Esophagus muscularis mucosa (tissue), 4 donors: ENCODE measurements around the gene C16orf54. TPM values are rescaled to one million over a fixed set of nuclear protein-coding genes. Genes with fewer than 3 reads are reported as not detected.
A peak's percentile ranks its signal among the peaks of the same experiment; 100 is the strongest.

Source experiments
- DNase-seq: peaks from one replicate; pipeline ENCODE4 v3.0.0-alpha.2; 2017; ENCODE audit errors: extremely low spot score
- H3K27ac ChIP-seq, 4 donors: fragments of 200-600 bp; sonication (generic); replicated peaks in 1 of 4; 1 replicate in 3 of 4; 2 replicates in 1 of 4; pipeline ENCODE4 v1.5.1; 2016 to 2019; ENCODE audit warnings: mild to moderate bottlenecking in 1 of 4
- H3K27me3 ChIP-seq, 4 donors: fragments of 200-600 bp; sonication (generic); one replicate each; pipeline versions ENCODE4 v1.5.1 to v1.6.0; 2016 to 2019
- H3K36me3 ChIP-seq, 4 donors: fragments of 200-600 bp; sonication (generic); one replicate each; pipeline ENCODE4 v1.5.1; 2016 to 2019
- H3K4me1 ChIP-seq, 4 donors: fragments of 200-600 bp; sonication (generic); one replicate each; pipeline ENCODE4 v1.5.1; 2016 to 2019
- H3K4me3 ChIP-seq, 4 donors: fragments of 200-600 bp; sonication (generic); 1 replicate in 2 of 4; 2 replicates in 2 of 4; pipeline ENCODE4 v1.5.1; 2016 to 2019; ENCODE audit warnings: mild to moderate bottlenecking in 4 of 4, moderate library complexity in 1 of 4
- H3K9me3 ChIP-seq, 4 donors: fragments of 200-600 bp; sonication (generic); 1 replicate in 3 of 4; 2 replicates in 1 of 4; pipeline ENCODE4 v1.5.1; 2016 to 2019
- CTCF ChIP-seq, 3 experiments: fragments of 200-600 bp in 2 of 3; fragments of 450-650 bp in 1 of 3; sonication (generic) in 2 of 3; IDR thresholded peaks; one replicate each; pipeline ENCODE4 v1.5.1; 2017 to 2019; ENCODE audit warnings: antibody characterized with exemption in 3 of 3, mild to moderate bottlenecking in 2 of 3, moderate library complexity in 1 of 3
- EP300 ChIP-seq: sonication (generic); formaldehyde crosslinking; IDR thresholded peaks from one replicate; pipeline ENCODE4 v1.6.1; 2017; ENCODE audit warnings: antibody characterized with exemption
- POLR2A ChIP-seq: fragments of 450-650 bp; IDR thresholded peaks from one replicate; pipeline ENCODE4 v1.6.1; 2017; ENCODE audit warnings: antibody characterized with exemption, moderate library complexity, mild to moderate bottlenecking, low read depth
- POLR2AphosphoS5 ChIP-seq, 2 donors: sonication (generic); formaldehyde crosslinking; IDR thresholded peaks; one replicate each; pipeline ENCODE4 v1.6.1; 2017; ENCODE audit warnings: antibody characterized with exemption in 2 of 2
- WGBS: methylation state at CpG from one replicate; pipeline ENCODE4 v1.1.5; 2018; 5-methylcytosine and 5-hydroxymethylcytosine counted together
- intact Hi-C: fragments of 100-400 bp; cut with DNase I; formaldehyde crosslinking; loops from one replicate; pipeline ENCODE4 v1.15.1; 2023
- total RNA-seq, 4 donors: library from RNA; depleted of rRNA; stranded (reverse); fragments of >200 nt; gene quantifications; one replicate each; pipeline versions ENCODE4 v1.1.0 to v1.2.1, GENCODE V29; 2016

C16orf54 gene
- total RNA-seq, 4 donors from 2014 or later, result 1.3 to 2.5 (median 1.8) TPM

- no peaks in the 10 kb centered on the region for H3K36me3 ChIP-seq
- intact Hi-C loops, result loop anchor here (10.0 kb wide), 1 partner anchor 54 kb away; no protein-coding TSS in a partner anchor
- no peak for TF ChIP-seq EP300
- no peak for TF ChIP-seq CTCF (IDR thresholded peaks at IDR 0.05)
- no peak for TF ChIP-seq POLR2A
- TF ChIP-seq POLR2AphosphoS5 (IDR thresholded peaks at IDR 0.05), result no peak
- H3K4me3 ChIP-seq, result no peak overlapping the region
- no peaks in the 10 kb centered on the region for H3K9me3 ChIP-seq
- H3K27ac ChIP-seq, result no peak overlapping the region
- peaks cover 0 to 54% (median 0%) of the 10 kb centered on the region in 4 donors for H3K27me3 ChIP-seq
- peaks cover 0 to 5% (median 2%) of the 10 kb centered on the region in 4 donors for H3K4me1 ChIP-seq
- no peak for DNase-seq
- 76% methylated on average over 7 of the region's 7 CpGs for WGBS
Measured at GRCh38 chr16:29730649-29731048, 15.1 kb downstream of the C16orf54 start.

GRCh38 chr16:29729116-29729521 is 16.7 kb downstream of the C16orf54 start:
- WGBS, result 40% methylated on average over 6 of the region's 6 CpGs
- Histone ChIP-seq H3K9me3 (no peaks in the 10 kb centered on the region), H3K27me3 (peaks cover 0 to 43% (median 2%) of the 10 kb centered on the region in 4 donors), H3K27ac (no peak overlapping the region), H3K4me3 (no peak overlapping the region), H3K4me1 (peaks cover 0 to 5% (median 2%) of the 10 kb centered on the region in 4 donors), H3K36me3 (no peaks in the 10 kb centered on the region)
- DNase-seq, result no peak
- intact Hi-C loops, result no loop called here
- TF ChIP-seq EP300 (no peak), CTCF (IDR thresholded peaks at IDR 0.05) (peak; percentile 31 to 53 (median 43))

DNA sequence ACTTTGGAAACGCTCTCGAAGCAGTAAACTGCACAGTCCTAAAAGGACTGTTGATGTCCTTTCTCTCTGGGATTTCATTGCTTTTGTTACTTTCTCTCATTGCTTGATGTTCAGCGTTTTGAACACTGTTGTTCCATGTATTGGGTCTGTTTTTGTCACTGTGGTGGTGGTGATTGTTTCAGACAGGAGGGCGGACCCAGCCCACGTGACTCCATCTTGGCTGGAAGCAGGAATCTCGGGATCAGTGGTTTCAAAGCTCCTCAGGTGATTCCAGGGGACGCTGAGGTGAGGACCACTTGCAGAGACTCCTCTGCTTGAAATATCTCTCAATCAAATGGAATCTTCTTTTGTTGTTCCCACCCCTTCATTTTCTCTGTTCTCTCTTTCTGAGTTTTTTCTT is 18.3 kb downstream of the C16orf54 start:
- H3K27ac ChIP-seq, result no peak overlapping the region
- no peak overlapping the region for H3K4me3 ChIP-seq
- H3K9me3 ChIP-seq, result no peaks in the 10 kb centered on the region
- intact Hi-C loops, result no loop called here
- no peaks in the 10 kb centered on the region for H3K36me3 ChIP-seq
- TF ChIP-seq POLR2AphosphoS5 (IDR thresholded peaks at IDR 0.05) (no peak), CTCF (IDR thresholded peaks at IDR 0.05) (no peak)
- no peak for DNase-seq
- peaks cover 0 to 5% (median 2%) of the 10 kb centered on the region in 4 donors for H3K4me1 ChIP-seq
- 85% methylated on average over 7 of the region's 7 CpGs for WGBS
- peaks cover 0 to 27% (median 2%) of the 10 kb centered on the region in 4 donors for H3K27me3 ChIP-seq

- Histone ChIP-seq H3K4me1 (peaks cover 0 to 5% (median 2%) of the 10 kb centered on the region in 4 donors), H3K9me3 (no peaks in the 10 kb centered on the region), H3K4me3 (no peak overlapping the region), H3K36me3 (no peaks in the 10 kb centered on the region), H3K27ac (no peak overlapping the region), H3K27me3 (peaks cover 0 to 27% (median 2%) of the 10 kb centered on the region in 4 donors)
- intact Hi-C loops, result no loop called here
- WGBS, result 86% methylated on average over 9 of the region's 9 CpGs
- no peak for DNase-seq
- TF ChIP-seq EP300, result no peak
- no peak for TF ChIP-seq CTCF (IDR thresholded peaks at IDR 0.05)
- no peak for TF ChIP-seq POLR2A
- no peak for TF ChIP-seq POLR2AphosphoS5 (IDR thresholded peaks at IDR 0.05)
Measured at GRCh38 chr16:29726845-29727377, 18.9 kb downstream of the C16orf54 start.
